ENCODE measurements around the gene CCDC69.

CCDC69 gene

DNA sequence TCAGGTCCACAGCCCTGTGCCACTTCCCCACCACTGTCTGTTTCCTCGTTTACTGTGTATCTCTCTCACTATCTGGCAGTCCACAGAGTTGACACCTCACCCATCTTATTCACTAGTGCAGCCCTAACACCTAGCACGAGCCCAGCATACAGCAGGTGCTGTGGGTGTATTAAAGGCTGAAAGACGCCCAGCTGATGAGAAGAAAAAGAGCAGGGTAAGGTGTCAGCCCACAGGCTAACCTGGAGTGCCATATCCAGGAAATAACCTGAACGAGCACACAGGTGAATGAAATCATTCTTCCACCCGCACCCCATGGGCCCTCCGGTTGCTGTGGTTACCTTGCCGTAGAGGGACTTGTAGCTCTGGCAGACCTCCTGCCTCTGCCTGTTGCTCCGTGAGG lies 84.9 kb downstream of the CCDC69 start:
- no peak for DNase-seq

DNA sequence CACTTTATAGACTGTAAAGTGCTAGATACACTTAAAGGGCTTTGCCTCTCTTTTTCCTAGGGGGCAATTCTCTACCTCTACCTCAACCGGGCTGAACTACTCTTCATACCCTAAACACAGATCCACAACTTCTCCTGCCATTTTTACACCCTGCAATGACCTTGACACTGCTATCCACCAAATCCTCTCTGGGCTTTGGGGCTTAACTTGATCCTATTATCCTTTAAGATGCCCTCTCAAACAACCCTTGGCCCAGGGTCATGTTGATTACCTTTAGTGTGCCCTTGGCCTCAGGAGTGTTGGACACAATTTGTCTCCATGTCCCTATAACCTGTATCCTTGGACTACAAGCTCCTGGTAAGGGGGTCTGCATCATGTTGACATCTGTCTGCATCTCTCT lies 85.8 kb downstream of the CCDC69 start:
- no peak for DNase-seq

DNA sequence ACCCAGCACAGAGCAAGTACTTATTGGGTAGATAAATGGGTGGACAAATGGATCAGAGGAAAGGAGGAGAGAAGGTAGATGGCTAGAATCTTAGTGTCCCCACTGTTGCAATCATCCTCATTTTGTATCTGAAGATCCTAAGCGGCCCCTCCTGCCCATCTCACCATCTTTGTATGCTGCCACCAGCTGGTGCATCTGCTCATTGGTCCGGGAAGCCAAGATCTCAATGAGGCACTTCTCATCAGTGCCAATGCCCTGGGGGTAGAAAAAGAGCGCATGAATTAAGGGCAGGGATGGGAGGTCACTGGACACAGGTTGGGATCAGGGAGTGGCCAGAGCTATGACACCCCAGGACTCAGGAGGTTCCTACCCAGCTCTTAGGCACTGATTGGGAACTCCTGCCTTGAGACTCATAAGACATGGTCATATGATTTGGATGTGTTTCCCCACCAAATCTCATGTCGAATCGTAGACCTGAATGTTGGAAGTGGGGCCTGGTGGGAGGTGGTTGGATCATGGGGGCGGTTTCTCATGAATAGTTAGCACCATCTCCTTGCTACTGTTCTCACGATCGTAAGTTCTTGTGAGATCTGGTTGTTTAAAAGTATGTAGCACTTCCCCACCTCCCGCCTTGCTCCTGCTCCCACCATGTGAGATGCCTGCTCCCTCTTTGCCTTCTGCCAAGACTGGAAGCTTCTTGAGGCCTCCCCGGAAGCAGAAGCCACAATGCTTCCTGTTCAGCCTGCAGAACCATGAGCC lies 86.6 kb downstream of the CCDC69 start:
- no peak for DNase-seq

DNA sequence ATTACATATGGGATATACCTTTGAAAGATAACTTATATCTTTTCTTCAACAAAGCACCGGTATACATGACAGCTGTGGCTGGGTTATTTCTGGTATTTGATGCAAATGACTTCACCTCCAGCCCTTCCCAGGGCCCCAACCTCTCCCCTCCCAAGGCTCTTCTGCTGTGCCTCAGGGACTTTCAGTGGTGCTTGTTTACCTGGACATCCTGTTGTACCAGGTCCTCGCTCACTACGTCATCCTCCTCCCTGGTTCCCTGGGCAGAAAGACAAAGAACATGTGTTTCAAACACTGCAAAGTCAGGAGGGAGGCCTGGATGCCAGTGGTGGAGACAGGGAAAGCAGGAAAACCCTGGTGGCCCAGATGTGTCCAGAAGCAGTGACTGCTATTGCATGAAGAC lies 89.7 kb downstream of the CCDC69 start:
- no peak for DNase-seq

DNA sequence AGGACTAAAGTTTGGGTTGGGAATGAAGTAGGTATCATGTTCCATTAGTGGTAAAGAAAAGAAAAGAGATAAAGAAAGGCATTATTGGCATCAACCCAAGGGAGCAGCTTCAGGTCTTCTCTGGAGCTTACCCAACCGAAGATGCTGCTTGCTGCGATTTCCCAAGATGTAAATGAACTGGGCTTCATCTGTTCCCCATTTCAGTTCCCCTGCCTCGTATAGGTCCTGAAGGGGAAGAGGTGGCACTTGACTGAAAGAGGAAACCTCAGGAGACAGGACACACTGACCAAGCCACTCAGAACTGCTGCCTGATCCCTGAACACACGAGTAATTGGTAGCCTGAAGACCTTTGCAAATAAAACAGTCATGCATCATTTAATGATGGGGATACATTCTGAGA lies 90.9 kb downstream of the CCDC69 start:
- DNase-seq: no peak
